Activated CD4-positive, alpha-beta T cell treated with anti-CD3 and anti-CD28 coated beads for 36 hours (primary cell): Measurements from ENCODE around the gene LGALS12. TPM values are rescaled to one million over a fixed set of nuclear protein-coding genes. Genes with fewer than 3 reads are reported as not detected.
"Not testable (repeated sequence)": the region's sequence is repeated elsewhere in the genome, so short reads cannot be mapped to it uniquely, and the experiment has no call there.

ENCODE experiments used
- ATAC-seq: fragments of 200-7000 bp; cut with Tn5 transposase; one replicate; pipeline ENCODE4 v1.10.0; 2021; ENCODE audit warnings: mild to moderate bottlenecking, moderate library complexity
- CTCF ChIA-PET: fragments of 350-600 bp; sonication (Branson Sonifier 250); formaldehyde crosslinking; loops from one replicate; lab custom pipeline; 2021; ENCODE audit warnings: antibody characterized with exemption; lab: Charles Lee
- POLR2A ChIA-PET: fragments of 350-600 bp; sonication (Branson Sonifier 250); formaldehyde crosslinking; loops from one replicate; lab custom pipeline; 2021; ENCODE audit warnings: antibody characterized with exemption, inconsistent platforms; lab: Charles Lee
- DNase-seq: peaks from one replicate; pipeline ENCODE4 v3.0.0-alpha.2; 2020
- H3K27ac Mint-ChIP-seq: one replicate; pipeline ENCODE4 v1.8.0; 2021; ENCODE audit warnings: mixed read lengths
- H3K27me3 Mint-ChIP-seq: one replicate; pipeline ENCODE4 v1.8.0; 2021; ENCODE audit warnings: mixed read lengths
- H3K36me3 Mint-ChIP-seq: one replicate; pipeline ENCODE4 v1.8.0; 2021; ENCODE audit warnings: low read depth, mixed read lengths
- H3K4me1 Mint-ChIP-seq: one replicate; pipeline ENCODE4 v1.8.0; 2021; ENCODE audit warnings: mixed read lengths
- H3K4me3 Mint-ChIP-seq: one replicate; pipeline ENCODE4 v1.8.0; 2021; ENCODE audit warnings: mild to moderate bottlenecking, moderate library complexity, mixed read lengths
- H3K9me3 Mint-ChIP-seq: one replicate; pipeline ENCODE4 v1.8.0; 2021; ENCODE audit warnings: low read depth, mixed read lengths
- intact Hi-C, 2 experiments: fragments of 100-400 bp; cut with DNase I in 1 of 2; cut with micrococcal nuclease in 1 of 2; formaldehyde crosslinking; loops; one replicate each; pipeline versions ENCODE4 v1.14.2 to v1.15.1; 2022 to 2024; cut with DNase I, micrococcal nuclease
- total RNA-seq, 2 experiments: library from RNA; stranded (reverse); gene quantifications; one replicate each; pipeline ENCODE4 v1.2.3, GENCODE V29; 2021

The LGALS12 gene
- total RNA-seq, 2 experiments from 2014 or later, result not detected

DNA sequence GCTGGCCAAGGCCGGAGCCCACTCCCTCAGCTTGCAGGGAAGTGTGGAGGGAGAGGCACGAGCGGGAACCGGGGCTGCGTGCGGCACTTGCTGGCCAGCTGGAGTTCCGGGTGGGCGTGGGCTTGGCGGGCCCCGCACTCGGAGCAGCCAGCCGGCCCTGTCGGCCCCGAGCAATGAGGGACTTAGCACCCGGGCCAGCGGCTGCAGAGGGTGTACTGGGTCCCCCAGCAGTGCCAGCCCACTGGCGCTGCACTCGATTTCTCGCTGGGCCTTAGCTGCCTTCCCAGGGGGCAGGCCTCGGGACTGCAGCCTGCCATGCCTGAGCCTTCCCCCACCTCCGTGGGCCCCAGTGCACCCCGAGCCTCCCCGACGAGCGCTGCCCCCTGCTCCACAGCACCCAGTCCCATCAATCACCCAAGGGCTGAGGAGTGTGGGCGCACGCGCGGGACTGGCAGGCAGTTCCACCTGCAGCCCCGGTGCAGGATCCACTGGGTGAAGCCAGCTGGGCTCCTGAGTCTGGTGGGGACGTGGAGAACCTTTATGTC is 44.3 kb downstream of the LGALS12 start:
- H3K27ac Mint-ChIP-seq, intact Hi-C loops, POLR2A ChIA-PET, H3K9me3 Mint-ChIP-seq, DNase-seq, ATAC-seq, H3K36me3 Mint-ChIP-seq, H3K4me3 Mint-ChIP-seq, H3K27me3 Mint-ChIP-seq, CTCF ChIA-PET: not testable (repeated sequence)
- H3K4me1 Mint-ChIP-seq, result peaks cover 43% of the 10 kb centered on the region

DNA sequence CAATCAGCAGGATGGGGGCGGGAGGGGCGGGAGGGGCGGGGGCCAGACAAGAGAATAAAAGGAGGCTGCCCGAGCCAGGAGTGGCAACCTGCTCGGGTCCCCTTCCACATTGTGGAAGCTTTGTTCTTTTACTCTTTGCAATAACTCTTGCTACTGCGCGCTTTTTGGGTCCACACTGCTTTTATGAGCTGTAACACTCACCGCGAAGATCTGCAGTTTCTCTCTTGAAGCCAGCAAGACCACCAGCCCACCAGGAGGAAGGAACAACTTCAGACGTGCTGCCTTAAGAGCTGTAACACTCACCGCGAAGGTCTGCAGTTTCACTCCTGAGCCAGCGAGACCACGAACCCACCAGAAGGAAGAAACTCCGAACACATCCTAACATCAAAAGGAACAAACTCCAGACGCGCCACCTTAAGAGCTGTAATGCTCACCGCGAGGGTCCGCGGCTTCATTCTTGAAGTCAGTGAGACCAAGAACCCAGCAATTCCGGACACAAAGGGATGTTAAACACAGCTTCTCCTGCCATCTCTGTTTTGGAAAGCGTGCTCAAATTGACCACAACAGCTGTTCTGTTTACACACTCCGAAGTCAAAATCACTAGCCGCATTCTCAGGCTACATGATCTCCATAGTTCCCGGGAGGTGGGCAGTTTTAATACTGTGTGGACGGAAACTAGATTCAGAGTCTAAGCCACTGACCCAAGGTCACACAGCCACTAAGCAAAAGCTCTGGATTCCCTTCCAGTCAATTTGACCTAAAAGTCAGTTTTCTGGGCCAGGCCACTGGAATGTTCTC is 45.4 kb downstream of the LGALS12 start:
- intact Hi-C loops, result loop anchor here in 1 of 2 experiments (1.0 kb wide), 1 partner anchor 14 kb away; no protein-coding TSS in a partner anchor
- CTCF ChIA-PET, result interaction anchor here (0.6 to 1.6 kb wide), 8 partner anchors 9 to 85 kb away, joined by 3 to 5 read pairs (median 4); partner anchors contain the start of gene PLAAT4
- DNase-seq (peak; percentile 38), ATAC-seq (no peak)
- peaks cover 49% of the 10 kb centered on the region for H3K4me1 Mint-ChIP-seq
- H3K4me3 Mint-ChIP-seq, result peak overlapping the region; percentile 61
- H3K27me3 Mint-ChIP-seq, result no peaks in the 10 kb centered on the region
- H3K36me3 Mint-ChIP-seq, result peaks cover under 1% of the 10 kb centered on the region
- H3K9me3 Mint-ChIP-seq, result no peaks in the 10 kb centered on the region
- POLR2A ChIA-PET, result interaction anchor here (1.3 to 1.5 kb wide), 2 partner anchors 14 to 16 kb away, joined by 3 to 8 read pairs; partner anchors contain the start of gene PLAAT4
- peak overlapping the region; percentile 85 for H3K27ac Mint-ChIP-seq

DNA sequence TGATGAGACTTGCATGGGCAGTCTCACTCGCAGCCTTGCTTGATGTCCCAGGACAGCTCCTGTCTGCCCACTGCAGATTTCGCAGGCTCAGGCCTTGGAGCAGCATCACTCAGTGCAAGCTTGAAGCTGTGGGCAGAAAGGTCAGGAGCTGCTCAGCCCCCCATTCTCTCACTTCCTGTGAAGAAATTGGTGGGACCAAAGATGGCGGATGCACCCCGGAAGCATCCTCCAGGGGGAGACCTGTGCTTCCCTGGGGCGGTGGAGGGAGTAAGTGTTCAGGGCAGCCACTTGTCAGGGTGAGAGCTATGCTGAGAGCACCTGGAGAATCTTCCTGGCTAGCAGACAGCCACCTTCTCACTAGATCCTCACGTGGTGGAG is 46.0 kb downstream of the LGALS12 start:
- Mint-ChIP-seq H3K9me3 (no peaks in the 10 kb centered on the region), H3K4me1 (peaks cover 54% of the 10 kb centered on the region), H3K27me3 (no peaks in the 10 kb centered on the region), H3K36me3 (no peaks in the 10 kb centered on the region), H3K4me3 (peak overlapping the region; percentile 61), H3K27ac (peak overlapping the region; percentile 85)
- no peak for DNase-seq
- intact Hi-C loops, result loop anchor here (1.0 to 2.0 kb wide), 2 partner anchors 15 kb away; partner anchors contain the start of gene PLAAT4 (in 1 of the 2)
- ChIA-PET CTCF (interaction anchor here (0.9 to 1.6 kb wide), 7 partner anchors 10 to 84 kb away, joined by 4 to 5 read pairs (median 4); partner anchors contain the start of gene PLAAT4), POLR2A (interaction anchor here (0.7 to 1.5 kb wide), 3 partner anchors 9 to 15 kb away, joined by 3 to 8 read pairs (median 7); partner anchors contain the start of gene PLAAT4)
- ATAC-seq, result no peak

DNA sequence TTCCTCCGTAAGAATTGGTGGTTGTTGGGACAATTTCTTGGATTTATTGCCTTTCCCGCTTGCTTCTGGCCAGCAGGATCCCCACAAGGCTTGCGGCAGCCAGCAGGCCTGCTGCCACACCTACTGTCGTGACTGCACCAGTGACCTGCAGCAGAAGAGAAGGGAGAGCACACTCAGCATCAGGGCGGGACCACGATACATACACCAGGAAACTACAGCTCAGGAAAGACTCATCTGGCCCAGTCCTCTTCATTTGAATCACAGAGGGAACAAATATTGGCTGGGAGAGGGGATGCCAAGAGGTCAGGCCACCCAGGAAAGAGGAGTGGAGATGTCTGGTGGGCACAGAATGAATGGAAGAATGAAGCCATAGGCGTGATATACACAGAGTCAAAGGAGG is 47.0 kb downstream of the LGALS12 start:
- Mint-ChIP-seq H3K36me3 (no peaks in the 10 kb centered on the region), H3K9me3 (no peaks in the 10 kb centered on the region), H3K27ac (peak overlapping the region; percentile 13), H3K4me3 (no peak overlapping the region), H3K27me3 (no peaks in the 10 kb centered on the region), H3K4me1 (peaks cover 57% of the 10 kb centered on the region)
- DNase-seq, result no peak
- ATAC-seq, result no peak
- CTCF ChIA-PET, result no interaction called here
- POLR2A ChIA-PET, result no interaction called here
- intact Hi-C loops, result loop anchor here (1.0 to 2.0 kb wide), 2 partner anchors 14 to 16 kb away; partner anchors contain the start of gene PLAAT4 (in 1 of the 2)

DNA sequence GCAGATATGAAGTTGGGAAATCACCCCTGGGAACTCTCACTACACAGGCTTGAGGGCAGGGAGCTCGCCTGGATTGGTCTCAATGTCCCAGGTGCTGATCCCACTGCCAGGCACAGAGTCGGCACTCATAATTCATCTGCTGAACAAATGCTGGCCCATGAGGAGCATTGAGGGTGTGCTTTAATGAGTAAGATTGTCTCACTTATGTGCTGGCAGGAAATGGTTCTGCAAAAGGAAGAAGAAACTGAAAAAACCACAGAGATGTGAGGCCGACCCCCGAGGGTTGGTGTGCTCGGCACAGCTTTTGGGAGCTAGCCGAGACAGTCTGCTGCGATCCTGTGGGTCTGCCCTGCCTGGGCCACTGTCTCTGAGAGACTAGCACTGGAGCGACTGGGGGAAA is 47.9 kb downstream of the LGALS12 start:
- H3K4me3 Mint-ChIP-seq, result peak overlapping the region; percentile 60
- peak; percentile 92 for ATAC-seq

DNA sequence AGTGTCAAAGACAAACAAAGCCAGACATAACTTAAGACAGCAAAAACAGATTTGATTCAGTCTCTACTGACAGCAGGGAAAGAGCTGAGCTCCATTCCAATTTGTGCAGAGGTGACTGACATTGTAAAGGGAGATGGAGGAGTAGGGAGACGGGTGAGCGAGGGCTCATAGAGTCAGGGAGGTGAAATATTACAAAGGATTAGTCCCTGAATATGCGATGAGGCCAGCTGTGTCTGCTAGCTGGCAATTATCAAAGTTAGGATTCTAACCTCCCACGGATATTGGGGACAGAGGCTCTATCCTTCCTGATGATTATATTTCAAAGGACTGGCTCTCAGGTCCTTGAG is 49.0 kb downstream of the LGALS12 start:
- H3K27ac Mint-ChIP-seq, result peak overlapping the region; percentile 62
- ChIA-PET CTCF (interaction anchor here (0.5 kb wide), 1 partner anchor 37 kb away, joined by 3 read pairs; no protein-coding TSS in a partner anchor), POLR2A (no interaction called here)
- H3K4me1 Mint-ChIP-seq, result peaks cover 61% of the 10 kb centered on the region
- DNase-seq (no peak), ATAC-seq (no peak)
- intact Hi-C loops, result no loop called here
- no peak overlapping the region for H3K4me3 Mint-ChIP-seq
- H3K36me3 Mint-ChIP-seq, result no peaks in the 10 kb centered on the region
- H3K9me3 Mint-ChIP-seq, result no peaks in the 10 kb centered on the region
- H3K27me3 Mint-ChIP-seq, result no peaks in the 10 kb centered on the region

More for the DNA sequence above, 47.9 kb downstream of the LGALS12 start:
- peak; percentile 73 for DNase-seq
- Mint-ChIP-seq H3K27ac (peak overlapping the region; percentile 91), H3K36me3 (no peaks in the 10 kb centered on the region), H3K4me1 (peaks cover 57% of the 10 kb centered on the region), H3K9me3 (no peaks in the 10 kb centered on the region), H3K27me3 (no peaks in the 10 kb centered on the region)
- CTCF ChIA-PET, result interaction anchor here (0.7 to 1.0 kb wide), 3 partner anchors 9 to 1504 kb away, joined by 3 to 4 read pairs (median 4); no protein-coding TSS in a partner anchor
- POLR2A ChIA-PET, result interaction anchor here (1.0 to 1.1 kb wide), 2 partner anchors 13 to 16 kb away, joined by 3 to 5 read pairs; no protein-coding TSS in a partner anchor
- intact Hi-C loops, result loop anchor here (1.0 to 2.0 kb wide), 2 partner anchors 14 to 17 kb away; partner anchors contain the start of gene PLAAT4 (in 1 of the 2)

DNA sequence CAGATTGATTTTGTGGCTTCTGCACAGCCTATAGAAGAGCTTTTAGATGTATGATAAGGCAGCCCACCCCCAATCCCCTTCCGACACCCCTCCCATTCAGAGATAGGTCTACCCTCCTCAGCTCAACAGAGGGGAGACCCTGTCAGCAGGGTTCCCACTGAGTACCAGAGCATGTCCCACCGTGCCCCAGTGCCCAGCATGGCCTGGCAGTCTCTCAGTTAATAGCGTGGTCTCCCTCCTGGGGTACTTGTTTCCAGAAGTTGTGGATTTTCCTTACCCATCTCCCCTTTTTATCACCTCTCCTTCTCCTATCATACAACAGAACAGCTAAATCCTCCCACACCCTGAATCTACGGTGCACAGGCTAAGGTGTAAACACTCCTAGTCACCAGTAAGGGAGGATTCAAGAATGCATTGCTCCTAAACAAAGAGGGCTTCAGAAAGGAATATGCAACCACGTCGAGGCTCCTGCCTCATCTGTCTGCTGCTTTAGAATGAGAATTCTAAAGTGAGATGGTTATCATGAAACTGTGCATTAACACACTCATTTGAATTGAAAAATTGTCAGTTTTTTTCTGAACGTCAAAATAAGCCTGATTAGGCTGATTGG is 50.6 kb downstream of the LGALS12 start:
- intact Hi-C loops, result no loop called here
- CTCF ChIA-PET, result interaction anchor here (0.5 kb wide), 1 partner anchor 73 kb away, joined by 3 read pairs; no protein-coding TSS in a partner anchor
- Mint-ChIP-seq H3K27me3 (no peaks in the 10 kb centered on the region), H3K4me1 (peaks cover 64% of the 10 kb centered on the region), H3K9me3 (no peaks in the 10 kb centered on the region), H3K27ac (no peak overlapping the region), H3K36me3 (no peaks in the 10 kb centered on the region), H3K4me3 (no peak overlapping the region)
- POLR2A ChIA-PET, result no interaction called here
- DNase-seq (no peak), ATAC-seq (no peak)

DNA sequence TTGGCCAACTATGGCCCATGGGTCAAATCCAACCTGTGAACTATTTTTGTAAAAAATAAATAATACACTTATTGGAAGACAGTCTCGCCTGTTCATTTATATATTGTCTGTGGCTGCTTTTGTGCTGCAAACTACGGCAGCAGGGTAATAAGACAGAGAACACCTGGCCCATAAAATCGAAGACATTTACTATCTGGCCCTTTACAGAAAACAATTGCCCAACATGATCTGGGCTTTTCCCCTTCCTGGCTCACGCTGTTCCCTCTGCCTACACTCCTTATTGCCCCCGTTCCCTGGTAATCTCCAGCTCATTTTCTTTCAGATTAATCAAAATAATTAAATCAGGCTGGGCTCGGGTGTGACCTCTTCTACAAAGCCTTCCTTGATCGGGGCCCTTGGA is 51.7 kb downstream of the LGALS12 start:
- peaks cover 60% of the 10 kb centered on the region for H3K4me1 Mint-ChIP-seq
- no peaks in the 10 kb centered on the region for H3K27me3 Mint-ChIP-seq
- POLR2A ChIA-PET, result no interaction called here

DNA sequence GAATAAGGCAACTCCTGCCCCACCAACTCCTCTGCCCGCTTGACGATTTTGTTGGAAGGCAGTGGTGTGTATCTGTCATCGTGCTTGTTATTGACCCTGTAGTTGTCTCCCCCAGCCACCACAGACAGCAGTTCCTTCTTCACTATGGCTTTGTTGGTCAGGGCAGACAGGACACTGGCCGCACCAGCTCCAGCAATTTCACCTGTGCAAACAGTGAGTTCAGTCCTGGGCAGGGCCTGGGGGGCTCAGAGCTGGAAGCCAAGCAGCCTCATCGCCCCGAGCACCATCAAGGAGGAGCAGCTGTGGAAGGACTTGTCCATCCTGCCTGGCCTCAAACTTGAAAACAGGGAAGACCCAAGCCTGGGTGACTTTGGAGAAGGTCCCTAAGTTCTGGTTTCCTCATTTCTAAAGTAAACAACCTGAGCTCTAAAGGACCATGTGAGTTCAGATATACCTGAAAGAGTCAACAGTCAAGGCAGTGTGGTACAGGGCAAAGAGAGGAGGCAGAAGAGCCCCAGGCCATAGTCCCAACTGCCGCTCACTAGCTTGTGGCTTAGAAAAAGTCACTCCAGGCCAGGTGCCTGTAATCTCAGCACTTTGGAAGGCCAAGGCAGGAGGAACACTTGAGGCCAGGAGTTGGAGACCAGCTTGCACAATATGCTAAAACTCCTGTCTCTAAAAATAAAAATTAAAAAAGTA is 52.7 kb downstream of the LGALS12 start:
- intact Hi-C loops, result no loop called here
- H3K36me3 Mint-ChIP-seq, result no peaks in the 10 kb centered on the region
- H3K27me3 Mint-ChIP-seq, result no peaks in the 10 kb centered on the region
- no peaks in the 10 kb centered on the region for H3K9me3 Mint-ChIP-seq
- H3K4me1 Mint-ChIP-seq, result peaks cover 53% of the 10 kb centered on the region
- no peak for ATAC-seq
- ChIA-PET CTCF (interaction anchor here (0.5 kb wide), 1 partner anchor 18 kb away, joined by 3 read pairs; no protein-coding TSS in a partner anchor), POLR2A (interaction anchor here (0.7 kb wide), 1 partner anchor 71 kb away, joined by 3 read pairs; no protein-coding TSS in a partner anchor)
- DNase-seq, result no peak
- no peak overlapping the region for H3K27ac Mint-ChIP-seq
- no peak overlapping the region for H3K4me3 Mint-ChIP-seq

More for the DNA sequence above, 51.7 kb downstream of the LGALS12 start:
- no peaks in the 10 kb centered on the region for H3K36me3 Mint-ChIP-seq
- no peak overlapping the region for H3K27ac Mint-ChIP-seq
- DNase-seq (no peak), ATAC-seq (no peak)
- CTCF ChIA-PET, result no interaction called here
- intact Hi-C loops, result no loop called here
- H3K9me3 Mint-ChIP-seq, result no peaks in the 10 kb centered on the region
- no peak overlapping the region for H3K4me3 Mint-ChIP-seq

DNA sequence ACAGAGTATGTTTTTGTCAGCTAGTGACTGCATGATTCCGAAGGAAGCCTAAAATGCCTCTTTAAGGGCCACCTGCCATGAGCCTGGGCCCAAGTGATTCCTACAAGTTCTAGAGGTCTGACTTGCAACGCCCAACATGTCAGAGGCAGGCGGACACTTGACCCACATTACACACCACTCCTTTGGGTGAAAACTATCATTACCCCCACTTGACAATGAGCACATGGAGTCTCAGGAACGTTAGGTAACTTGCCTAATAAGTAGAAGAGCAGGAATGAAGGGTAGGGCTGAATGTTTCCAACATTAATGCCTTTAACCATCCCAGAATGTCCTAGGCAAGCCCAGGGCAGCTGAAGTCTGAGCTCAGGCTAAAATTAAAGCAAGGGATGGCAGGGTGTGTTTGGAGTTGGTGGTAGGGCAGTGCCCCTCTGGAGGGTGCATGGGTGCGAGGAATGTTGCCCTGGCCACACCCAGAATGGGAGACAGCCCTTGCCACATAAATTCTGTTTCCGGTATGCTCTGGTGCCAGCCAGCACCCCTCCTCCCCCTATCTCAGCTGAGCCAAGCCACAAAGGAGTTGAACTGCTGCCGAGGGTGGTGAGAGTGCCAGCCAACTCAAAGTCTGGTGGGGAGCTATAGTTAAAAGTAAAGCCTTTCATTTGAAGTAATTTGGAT is 54.8 kb downstream of the LGALS12 start:
- Mint-ChIP-seq H3K27ac (no peak overlapping the region), H3K9me3 (no peaks in the 10 kb centered on the region), H3K36me3 (no peaks in the 10 kb centered on the region), H3K27me3 (no peaks in the 10 kb centered on the region), H3K4me3 (no peak overlapping the region), H3K4me1 (peaks cover 53% of the 10 kb centered on the region)
- DNase-seq (no peak), ATAC-seq (no peak)
- intact Hi-C loops, result loop anchor here in 1 of 2 experiments (10.0 kb wide), 1 partner anchor 304 kb away; no protein-coding TSS in a partner anchor
- ChIA-PET CTCF (interaction anchor here (0.8 kb wide), 1 partner anchor 174 kb away, joined by 3 read pairs; no protein-coding TSS in a partner anchor), POLR2A (interaction anchor here (0.6 kb wide), 1 partner anchor 8 kb away, joined by 7 read pairs; no protein-coding TSS in a partner anchor)
